ENCODE data around the gene ABCA2.
"Not testable (repeated sequence)": the region's sequence is repeated elsewhere in the genome, so short reads cannot be mapped to it uniquely, and the experiment has no call there.

ABCA2 gene

DNA sequence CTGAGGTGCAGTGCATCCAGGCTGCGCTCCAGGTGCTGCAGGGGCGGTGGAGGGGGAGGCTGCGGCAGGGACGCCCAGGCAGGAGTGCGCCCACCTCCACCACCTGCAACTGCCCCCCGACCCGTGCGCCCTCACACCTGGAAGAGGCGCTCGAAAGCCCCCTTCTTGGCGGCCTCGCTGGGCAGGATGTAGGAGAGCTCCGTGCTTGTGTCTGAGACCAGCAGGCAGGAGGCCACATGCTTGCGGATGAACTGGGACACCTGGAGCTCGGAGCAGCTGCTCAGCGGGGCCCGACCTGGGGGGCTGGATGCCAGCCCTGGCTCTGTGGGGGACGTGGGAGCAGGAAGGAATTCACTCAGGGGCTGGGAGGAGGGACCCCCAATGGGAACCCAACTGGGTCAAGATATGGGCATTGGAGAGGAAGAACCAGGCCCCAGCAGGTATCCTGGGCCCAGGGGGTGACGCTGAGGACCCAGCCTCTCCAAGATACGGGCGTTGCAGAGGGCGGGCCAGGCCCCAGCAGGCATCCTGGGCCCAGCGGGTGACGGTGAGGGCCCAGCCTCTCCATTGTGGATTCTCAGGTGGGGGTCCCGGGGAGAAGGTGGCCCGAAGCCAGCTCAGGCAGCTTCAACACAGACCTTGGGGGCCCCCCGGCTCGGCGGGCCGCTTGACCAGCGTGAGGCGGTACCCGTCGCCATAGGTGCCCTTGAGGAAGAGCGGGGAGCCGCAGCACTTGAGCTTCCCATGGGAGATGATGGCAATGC is 13.1 kb downstream of the ABCA2 start:
- DNase-seq (ENCODE audit: low read depth, low spot score), result no peak

DNA sequence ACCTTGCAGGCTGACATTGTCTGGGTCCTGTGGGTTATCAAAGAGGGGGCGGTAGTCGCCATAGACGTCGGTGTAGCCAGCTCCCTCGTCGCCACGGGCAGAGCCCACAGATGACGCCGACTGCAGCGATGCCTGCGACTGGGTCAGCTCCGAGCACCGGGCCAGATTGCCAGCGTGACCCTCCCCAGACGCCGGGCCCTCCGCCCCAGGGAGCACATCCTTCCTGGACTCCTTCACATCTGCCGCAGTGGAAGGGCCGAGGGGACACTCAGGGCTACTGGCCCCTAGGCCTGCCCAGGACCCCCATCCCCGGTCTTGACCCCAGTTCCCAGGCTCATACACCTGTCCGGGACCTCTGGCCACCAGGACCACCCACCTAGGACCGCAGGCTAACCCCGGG is 13.9 kb downstream of the ABCA2 start:
- no peak for DNase-seq (ENCODE audit: low read depth, low spot score)

DNA sequence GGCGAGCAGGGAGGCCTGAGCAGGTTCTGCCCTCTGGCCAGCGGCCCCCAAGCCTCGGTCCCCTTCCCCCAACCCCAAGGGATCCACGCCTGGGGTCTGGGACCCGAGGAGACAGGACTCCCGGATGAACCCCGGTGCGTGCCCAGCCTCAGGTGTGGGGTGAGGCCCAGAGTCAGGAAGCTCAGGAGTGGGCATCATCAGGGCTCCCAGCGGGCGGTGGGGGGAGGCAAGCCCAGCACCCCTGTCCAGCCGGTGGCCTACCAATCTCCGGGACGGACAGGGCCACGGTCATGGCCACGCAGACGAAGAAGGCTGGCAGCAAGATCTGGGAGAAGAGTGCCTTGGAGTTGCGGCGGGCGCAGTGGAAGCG is 14.5 kb downstream of the ABCA2 start:
- no peak for DNase-seq (ENCODE audit: low read depth, low spot score)

DNA sequence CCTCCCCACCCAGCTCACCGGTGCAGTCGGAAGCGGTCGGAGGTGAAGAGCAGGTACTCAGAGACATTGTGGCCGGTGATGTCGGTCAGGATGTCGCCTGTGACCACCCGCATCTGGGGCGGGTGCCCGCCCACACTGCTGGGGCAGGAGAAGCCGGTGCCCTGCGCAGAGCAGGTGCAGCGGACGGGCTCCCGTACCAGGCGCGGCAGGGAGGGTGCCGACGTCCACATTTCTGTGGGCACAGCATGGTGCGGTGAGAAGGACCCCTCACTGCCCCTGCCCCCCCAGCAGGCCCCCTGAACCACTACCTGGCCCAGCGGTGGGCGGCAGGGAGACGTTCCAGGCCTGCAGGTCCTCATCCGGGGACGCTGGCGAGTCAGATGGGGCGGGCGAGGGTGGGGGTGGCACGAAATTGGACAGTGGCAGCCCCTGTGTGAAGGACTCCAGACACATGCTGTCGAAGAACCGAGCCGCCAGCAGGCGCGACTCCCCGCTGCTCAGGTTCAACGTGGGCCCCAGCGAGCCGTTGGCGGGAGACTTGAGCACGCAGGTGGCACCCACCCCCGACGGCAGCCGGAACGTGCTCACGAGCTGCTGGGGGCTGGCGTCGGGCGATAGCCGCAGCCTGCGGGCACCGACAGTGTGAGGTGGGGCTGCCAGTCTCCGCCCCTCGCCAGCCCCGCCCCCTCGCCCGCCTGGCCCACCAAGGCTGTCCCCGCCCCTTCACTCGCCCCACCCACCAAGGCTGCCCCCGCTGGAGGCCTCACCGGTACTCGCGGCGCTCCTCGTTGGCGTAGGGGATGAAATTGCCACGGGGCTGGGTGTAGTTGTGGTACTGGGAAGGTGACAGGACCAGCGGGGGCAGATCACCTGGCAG is 15.1 kb downstream of the ABCA2 start:
- no peak for DNase-seq (ENCODE audit: low read depth, low spot score)

DNA sequence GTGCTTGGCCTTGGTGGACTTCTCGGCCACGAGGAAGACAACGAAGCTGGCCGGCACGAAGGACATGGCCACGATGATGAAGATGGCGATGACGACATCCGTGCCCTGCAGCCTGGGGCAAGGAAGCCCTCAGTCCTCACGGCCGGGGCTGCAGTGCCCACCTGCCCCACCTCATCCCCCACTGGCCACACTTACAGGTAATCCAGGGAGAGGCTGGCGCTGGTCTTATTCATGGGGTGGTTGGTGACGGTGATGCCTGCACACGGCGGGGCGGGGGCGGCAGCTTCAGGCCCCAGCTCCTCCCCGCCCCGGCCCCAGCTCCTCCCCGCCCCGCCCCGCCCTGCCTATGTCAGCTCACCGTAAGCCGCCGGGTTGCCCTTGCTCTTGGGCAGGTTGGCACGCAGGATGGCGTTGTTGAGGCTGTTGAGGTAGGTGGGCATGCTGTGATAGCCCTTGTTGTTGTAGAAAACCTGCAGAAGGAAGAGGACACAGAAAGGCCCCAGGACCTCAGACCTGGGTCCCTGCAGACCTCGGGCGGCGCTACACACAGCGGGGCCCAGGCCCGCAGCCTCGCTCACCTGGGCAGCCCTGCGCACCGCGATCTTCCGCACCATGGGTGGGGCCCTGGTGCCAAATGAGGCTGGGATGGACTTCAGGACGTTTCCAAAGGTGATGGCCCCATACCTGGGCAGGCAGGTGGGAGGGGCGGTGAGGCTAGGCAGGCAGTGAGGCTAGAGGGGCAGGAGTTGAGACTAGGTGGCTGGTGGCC is 15.9 kb downstream of the ABCA2 start:
- DNase-seq (ENCODE audit: low read depth, low spot score), result no peak

DNA sequence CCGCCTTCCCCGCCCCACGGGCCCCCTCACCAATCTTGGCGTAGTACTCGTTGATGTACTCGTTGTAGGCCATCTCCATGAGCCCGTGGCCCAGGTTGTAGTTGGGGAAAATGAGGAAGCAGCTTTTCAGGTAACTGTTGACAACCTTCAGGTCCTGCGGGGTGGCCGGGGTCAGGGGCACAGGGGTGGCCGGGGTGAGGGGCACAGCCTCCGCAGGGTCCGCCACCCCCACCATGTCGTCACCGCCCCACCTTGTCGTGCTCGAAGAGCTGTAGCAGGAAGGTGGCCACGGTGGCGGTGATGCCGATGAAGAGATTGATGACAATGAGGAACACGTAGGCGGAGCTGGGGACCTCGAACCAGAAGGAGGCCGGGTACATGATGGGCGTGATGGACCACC is 16.9 kb downstream of the ABCA2 start:
- DNase-seq (ENCODE audit: low read depth, low spot score), result no peak

DNA sequence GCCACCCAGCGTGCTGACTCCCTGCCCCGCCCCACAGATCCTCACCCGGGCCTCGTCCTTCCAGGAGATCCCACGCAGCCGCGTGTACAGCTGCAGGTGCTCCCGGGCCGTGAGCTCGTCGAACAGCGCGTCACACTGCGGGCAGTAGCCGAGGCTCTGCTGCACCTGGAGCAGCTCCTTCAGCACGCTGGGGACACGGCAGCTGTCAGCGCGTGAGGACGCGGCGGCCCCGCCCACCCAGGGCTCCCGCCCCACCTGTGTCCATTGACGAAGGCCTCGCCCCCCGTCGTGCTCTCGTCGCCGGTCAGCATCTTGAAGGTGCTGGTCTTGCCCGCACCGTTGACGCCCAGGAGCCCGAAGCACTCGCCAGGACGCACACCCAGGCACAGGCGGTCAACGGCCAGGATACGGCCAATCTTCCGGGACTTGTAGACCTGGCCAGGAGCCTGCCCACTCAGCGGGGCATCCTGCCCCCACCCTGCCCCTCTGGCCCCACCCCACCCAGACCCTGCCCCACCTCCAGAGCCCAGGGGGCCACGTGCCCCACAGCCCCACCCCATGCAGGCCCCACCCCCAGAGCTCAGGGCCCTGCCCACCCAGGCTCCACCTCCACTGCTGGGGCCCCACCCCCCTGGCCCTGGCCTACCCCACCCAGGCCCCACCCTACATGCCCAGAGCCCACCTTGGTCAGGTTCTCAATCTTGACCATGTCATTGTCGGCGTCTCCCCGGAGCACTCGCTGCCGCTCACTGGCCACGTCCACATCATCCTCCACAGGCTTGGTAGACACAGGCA is 17.9 kb downstream of the ABCA2 start:
- DNase-seq (ENCODE audit: low read depth, low spot score), result no peak

DNA sequence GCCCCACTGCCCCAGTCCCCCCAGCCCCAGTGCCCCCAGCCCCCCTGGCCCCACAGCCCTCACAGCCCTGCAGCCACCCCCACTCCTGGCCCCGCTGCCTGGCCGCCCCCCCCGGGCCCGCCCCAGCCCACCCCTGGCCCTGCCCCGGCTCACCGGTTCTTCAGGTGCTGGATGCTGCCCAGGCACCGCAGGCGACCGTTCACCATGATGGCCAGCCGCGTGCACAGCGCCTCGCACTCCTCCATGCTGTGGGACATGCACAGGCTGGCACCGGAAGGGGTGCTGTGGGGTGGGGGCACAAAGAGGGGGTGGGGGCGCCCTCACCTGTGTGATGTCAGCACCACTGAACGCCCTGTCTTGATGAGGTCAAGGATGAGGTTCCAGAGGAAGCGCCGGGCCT is 18.8 kb downstream of the ABCA2 start:
- DNase-seq (ENCODE audit: low read depth, low spot score), result no peak

DNA sequence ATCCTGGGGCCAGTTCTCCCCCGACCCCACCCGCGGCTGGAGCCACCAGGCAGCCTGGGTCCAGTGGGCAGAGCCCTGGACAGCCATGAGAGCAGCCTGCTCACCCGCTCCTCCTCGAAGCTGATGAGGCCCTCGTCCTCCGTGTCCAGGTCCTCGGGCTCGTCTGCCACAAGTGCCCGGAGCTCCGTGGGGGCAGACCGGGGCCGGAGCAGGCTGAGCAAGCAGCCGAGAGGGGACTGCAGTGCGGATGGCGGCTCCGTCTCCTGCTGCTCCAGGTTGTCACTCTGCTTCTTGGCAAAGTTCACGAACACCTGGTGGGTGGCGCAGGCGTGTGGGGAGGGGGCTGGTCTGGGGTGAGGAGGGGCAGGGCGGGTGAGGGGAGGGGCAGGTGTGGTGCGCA is 19.7 kb downstream of the ABCA2 start:
- no peak for DNase-seq (ENCODE audit: low read depth, low spot score)

DNA sequence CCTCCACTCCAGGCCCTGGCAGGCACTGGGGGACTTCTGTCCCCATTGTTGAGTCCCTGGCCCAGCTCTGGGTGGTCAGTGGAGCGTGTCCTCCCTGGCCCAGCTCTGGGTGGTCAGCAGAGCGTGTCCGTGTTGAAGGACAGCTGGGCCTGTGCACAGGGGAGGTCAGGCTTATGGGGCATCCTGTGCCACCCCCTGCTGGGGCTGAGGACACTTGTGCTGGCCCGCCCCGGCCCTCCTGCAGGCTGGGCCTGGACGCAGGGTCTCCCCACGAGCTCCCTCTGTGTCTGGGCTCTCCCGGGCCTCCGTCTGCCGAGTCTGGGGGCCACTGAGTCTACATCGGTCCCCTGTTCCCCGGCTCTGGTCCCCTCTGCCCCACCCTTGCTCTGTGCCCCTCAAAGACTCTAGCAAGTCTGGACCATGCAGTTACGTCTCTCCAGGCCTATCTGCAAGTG is 20.2 kb downstream of the ABCA2 start:
- no peak for DNase-seq (ENCODE audit: low read depth, low spot score)

DNA sequence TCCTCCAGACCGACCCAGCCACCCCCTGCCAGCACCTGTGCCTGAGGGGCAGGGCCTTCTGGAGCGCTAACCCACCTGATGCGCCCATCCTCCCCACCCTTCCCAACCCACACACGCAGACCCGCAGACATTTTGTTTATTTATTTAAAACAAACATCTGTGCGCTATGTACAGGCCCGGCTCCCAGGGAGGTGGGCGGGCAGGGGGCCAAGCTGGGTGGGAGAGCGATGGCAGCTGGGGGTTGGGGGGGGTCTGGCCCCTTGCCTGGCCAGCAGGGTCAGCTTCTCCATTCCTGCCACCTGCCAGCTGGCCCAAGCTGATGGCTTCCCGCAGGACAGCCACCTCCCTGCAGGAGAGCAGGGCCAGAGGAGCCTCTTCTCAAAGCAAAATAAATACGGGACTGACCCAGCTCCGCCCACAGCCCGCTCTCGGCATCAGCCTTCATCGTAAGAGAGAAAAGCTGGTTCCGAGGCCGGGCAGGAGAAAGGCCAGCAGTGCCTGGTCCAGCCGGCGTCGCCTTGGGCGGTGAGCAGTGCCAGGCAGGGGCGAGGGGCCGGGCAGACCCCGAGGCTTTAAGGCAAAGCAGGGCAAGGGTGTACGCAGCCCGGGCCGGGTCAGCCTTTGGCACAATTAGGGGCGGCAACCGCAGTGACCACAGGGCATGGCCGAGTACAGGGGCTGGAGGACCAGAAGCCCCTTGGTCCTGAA is 20.8 kb downstream of the ABCA2 start:
- no peak for DNase-seq (ENCODE audit: low read depth, low spot score)

DNA sequence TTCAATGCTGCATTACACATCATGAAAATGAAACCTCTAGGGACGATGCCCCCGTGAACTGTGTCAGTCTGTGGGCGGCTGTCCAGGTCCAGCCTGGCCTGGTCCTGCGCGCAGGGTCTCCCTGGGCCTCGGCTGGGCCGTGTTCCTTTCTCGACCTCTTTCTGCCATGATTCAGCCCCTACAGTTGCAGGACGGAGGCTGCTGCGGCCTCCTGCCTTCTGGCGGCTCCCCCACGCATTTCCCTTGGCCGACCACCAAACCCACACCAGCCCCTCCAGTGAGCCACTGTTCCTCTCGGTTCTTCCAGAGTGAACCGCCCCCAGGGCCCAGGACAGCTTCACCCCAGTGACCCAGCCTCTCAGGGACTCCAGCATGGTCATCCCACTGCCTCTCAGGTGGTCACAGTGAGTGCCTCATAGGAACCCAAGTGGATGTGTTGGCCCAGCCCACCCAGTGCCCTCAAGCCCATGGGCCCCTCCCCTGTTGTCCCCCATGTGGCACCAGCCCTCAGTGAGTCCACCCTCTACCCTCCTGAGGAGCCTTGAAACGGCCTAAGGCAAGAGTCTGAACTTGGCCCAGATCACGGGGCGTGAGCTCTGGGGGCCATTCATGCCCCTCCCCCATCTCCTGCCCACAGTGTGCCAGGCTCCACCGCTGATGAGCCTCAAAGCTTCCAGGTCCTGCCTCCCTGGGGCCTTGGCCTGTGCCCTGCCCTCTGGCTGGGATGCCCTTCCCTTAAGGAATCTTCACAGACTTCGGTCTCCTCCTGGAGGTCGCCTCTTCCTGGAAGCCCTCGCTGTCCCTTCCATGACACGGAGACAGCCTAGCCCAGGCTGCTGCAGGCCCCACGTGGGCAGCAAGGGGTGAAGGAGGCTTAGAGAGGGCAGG is 21.7 kb downstream of the ABCA2 start:
- no peak for DNase-seq (ENCODE audit: low read depth, low spot score)

DNA sequence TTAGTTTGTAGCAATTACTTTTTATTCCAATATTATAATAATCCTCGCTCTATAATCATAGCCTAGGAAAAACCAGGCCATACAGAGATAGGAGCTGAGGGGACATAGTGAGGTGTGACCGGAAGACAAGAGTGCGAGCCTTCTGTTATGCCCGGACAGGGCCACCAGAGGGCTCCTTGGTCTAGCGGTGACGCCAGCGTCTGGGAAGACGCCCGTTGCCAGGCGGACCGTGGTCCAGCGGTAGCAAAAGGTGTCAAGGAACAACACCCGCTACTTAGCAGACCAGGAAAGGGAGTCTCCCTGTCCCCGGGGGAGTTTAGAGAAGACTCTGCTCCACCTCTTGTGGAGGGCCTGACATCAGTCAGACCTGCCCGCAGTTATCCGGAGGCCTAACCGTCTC is 23.8 kb downstream of the ABCA2 start:
- not testable (repeated sequence) for DNase-seq (ENCODE audit: low read depth, low spot score)

DNA sequence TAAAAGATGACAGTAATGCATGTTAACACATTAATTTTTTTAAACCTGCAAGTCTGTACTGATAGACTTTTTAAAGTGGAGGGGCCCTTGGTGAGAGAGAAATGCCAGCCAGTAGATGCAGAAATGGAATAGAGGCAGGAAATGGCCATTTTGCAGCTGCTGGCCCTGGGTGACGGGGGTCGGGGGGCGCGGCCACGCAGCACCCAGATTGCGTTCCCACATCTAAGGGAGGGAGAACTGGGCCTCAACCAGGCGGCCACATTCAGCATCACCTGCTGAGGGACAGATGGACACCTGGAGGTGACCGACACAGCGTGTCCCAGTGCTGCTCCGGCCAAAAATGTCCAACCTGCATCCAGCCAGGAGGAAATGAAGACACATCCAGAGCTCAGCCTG is 25.4 kb downstream of the ABCA2 start:
- no peak for DNase-seq (ENCODE audit: low read depth, low spot score)

DNA sequence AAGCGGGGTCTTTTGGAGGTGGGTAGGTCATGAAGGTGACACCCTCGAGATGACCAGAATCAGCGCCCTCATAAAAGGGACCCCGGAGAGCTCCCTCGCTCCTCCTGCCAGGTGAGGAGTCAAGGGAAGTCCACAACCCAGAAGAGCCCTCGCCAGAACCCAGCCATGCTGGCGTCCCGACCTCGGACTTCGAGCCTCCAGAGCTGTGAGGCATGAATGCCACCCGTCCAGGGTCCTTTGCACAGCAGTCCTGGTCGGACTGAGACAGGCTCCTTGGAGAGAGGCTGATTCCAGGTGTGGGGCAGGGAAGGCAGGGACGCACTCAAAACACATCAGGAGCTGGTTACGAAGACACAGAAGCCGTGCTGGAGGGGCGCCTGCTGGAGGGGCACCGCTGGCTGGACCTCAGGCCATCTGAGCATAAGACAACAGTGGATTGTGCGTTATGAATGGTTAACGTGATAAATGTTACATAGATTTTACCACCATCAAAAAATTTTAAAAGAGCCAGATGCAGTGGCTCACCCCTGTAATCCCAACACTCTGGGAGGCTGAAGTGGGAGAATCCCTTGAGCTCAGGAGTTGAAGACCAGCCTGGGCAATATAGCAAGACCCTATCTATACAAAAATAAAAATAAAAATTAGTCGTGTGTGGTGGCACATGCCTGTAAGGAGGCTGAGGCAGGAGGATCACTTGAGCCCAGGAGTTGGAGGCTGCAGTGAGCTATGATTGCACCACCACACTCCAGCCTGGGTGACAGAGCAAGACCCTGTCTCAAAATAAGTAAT is 26.0 kb downstream of the ABCA2 start:
- DNase-seq (ENCODE audit: low read depth, low spot score), result no peak

DNA sequence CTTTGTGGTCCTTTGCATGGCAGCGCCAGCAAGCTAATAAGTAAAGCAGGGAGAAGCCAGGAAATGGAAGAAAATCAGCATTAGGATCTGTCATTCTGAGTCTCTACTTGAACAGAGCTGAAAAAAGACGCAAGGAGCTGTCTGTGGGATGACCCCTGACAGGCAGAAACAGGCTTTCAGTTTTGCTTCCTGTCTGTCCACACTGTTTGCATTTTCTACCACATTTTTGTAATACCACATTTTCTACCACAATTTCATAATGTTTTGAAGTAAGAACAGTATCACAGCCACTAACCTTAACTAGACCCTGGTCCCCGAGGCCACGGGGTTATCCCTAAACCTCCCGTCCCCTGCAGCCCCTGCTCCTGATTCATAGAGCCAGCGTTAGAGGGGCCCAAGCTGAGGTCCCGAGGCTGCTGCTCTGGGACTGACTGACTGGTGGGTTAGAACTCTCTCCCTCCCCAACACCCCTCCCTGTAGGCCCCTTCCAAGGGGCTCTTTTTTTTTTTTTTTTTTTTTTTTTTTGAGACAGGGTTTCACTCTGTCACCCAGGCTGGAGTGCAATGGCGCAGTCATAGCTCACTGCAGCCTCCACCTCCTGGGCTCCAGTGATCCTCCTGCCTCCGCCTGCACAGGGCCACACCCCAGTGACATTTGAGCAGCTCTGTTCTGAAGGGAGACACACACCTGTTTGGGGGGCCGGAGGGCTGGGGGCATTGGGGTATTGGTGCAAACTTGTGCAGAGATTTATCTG is 27.7 kb downstream of the ABCA2 start:
- DNase-seq (ENCODE audit: low read depth, low spot score), result no peak

DNA sequence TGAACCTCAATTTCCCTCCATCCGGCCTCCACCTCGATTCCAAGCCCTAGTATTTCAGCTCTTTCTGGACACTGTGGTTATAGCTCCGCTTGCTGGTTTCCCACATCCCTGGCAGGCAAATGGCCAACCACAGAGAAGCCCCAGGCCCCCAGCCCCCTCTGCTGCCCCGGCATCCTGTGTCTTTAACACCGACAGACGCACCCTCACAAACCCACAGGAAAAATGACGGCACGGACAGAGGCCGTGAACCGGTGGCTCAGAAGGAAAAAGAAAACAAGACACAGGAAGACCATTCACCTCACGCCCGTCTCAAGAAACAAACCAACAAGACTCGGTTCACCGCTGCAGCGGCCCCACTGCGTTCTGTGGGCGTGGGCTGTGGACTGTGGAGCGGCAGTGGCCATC is 30.2 kb downstream of the ABCA2 start:
- DNase-seq (ENCODE audit: low read depth, low spot score), result no peak

DNA sequence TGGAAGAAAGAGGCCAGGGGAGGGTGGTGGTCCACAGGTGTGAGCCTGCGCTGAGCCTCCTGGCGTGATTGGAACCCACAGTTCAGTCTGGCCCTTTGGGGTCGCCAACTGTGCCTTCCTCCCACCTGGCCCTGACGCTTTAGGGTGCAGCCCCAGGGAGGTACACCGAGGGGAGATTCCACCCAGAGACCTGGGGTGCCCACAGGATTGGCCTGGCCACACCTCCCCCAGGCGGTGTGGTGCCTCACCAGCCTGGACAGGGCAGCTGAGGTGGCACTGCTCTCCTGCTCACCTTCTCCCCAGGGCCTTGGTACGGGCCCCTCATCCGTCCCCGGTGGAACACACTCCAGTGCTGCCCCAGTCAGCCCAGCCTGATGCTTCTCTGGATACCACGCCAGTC is 30.7 kb downstream of the ABCA2 start:
- no peak for DNase-seq (ENCODE audit: low read depth, low spot score)
